NCI-H226 (cell line): ENCODE data around the gene MTUS2.

ENCODE experiments used
- DNase-seq: peaks from one replicate; pipeline ENCODE4 v3.0.0-alpha.2; 2015

MTUS2 gene

DNA sequence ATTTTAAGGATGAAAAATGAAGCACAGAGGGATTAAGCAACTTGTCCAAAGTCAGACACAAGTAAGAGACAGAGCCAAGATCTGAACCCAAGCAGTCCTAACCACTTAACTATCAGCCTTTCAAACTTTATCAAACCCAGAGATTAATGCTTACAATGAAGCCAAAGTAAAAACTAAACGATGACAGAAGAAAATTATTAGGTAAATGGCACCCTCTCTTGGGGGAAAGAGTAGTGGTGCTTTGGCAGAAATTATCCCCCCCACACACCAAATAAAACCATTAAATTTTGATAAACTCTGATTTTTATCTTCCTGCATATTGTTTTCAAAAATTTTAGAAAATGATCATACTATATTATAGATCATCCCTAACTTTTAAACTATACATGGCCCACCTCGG lies 446.1 kb downstream of the MTUS2 start:
- no peak for DNase-seq

DNA sequence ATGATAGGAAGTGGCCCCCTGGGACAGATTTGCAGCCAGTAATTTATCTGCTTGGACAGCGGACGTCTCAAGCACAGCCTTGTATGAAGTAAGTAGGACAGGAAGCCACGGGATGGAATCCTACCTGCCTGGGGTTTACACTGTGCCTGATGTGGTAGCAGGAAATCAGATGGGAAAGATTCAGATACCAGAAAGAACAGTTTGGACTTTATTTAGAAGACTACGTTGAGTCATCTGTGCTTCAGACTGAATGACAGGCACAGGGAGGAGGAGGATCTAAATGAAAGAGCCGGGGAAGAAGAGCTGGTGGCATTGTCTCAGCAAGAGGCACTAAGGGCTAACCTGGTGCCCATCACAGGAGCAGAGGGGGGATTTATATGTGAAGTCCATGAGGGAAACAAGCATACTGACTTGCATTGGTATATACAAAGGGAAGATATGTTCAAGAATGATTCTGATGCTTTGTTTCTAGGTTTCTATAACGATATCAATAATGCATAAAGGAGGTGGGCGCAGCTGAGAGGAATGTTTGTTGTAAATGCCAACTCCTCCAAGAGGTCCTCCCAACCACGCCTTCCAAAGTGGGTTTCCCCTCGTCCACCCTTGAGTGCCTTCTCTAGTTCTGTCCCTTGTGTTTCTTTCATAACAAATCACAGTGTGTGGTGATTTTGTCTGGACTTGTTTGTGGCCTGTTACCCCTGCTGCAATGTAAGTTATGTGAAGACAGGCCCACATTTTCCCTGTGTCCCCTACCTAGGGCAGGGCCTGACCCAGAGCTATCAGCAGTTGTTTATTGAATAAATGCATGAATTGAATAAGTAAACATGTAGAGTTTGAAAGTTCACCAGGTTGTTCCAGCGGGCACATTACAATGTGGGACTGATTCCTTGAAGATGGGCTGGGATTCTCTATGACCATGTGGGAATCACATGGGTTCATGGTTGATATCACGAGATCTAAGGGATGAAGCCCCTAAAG lies 446.9 kb downstream of the MTUS2 start:
- no peak for DNase-seq

DNA sequence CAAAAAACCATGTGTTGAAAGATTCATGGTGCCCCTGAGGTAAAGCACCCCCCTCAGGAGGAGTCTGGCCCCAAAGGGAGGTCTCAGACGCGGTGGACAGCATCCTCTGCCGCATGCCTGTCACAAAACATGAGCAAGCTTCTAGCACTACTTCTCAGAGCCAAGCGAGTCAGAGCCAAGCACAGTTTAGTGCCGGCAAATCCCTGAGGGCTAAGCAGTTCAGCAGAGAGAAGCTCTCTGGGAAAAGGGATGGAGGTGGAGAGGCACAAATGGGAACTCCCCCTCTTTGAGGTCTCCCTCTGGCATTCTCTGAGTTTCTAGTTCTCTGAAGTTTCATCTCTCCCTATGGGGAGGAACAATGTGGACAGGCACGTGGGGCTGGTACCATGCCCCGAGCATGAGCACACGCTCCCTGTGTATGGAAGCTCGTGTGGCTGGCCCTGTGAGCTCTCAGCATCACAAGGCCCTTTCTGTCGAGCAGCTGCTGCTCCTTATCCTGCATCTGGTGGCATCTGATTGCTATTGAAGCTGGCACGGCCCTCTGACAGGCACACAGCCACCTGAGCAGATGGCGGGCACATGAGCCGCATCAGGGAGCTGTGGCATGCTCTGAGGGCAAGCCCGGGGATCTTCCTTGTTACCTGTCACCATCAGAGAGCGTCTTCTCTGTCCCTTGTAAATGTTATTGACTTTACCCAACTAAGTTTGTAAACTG lies 450.3 kb downstream of the MTUS2 start:
- DNase-seq: no peak

DNA sequence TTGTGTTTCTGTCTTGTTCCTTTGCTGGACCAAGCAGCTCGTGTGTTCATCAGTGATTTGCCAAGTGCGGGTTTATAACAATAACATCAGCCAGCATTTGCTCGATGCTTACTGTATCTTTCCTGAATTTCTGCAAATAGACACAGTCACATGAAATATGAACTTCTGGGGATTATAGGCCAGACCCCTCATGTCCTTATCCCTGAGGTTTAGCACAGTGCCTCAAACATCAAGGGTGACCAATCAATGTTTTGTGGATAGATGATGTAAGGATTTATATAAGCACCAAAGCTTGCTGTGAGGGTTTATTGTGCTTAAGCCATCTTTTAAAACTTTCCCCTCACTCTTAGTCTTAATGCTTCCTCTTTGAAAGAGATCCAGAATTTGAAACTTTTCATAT lies 451.5 kb downstream of the MTUS2 start:
- no peak for DNase-seq

DNA sequence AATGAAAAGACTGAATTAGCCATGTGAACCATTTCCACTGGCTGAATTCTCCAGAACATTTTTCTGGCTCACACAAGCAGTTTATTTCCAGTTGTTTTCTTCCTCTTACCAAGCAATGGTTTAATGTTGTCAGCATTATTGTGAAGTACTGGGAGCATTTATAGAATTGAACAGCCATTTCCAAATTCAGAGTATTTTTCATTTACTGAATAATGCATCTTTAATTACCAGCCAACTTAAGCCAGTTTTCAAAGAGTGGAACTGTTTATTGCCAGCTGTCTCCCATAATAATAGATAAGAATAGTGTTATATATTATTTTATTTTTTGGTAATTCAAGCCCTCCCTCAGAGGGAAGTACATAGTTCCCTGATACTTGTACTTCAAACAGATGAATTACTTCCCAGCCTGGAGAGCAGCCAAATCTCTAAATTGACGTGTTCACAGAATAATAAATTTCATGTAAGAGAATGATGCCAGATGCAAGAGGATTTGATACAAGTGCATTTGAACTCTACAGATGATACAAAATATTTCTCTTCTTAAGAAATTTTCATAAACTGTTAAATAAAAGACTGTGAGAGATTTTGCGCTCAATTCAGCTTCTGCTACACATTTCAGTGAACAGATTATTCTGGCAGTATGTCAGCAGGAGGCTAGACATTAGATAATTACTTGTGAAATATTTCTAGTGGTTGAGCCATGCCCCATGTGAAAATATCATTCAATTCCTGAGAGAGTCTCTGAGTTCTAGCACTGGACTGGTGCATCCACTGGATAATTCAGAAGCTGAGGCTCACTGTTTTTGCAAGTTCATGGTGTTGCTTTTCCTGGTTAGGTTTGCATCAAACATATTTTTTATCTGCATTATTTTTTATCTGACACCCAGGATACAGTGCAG lies 459.5 kb downstream of the MTUS2 start:
- no peak for DNase-seq

DNA sequence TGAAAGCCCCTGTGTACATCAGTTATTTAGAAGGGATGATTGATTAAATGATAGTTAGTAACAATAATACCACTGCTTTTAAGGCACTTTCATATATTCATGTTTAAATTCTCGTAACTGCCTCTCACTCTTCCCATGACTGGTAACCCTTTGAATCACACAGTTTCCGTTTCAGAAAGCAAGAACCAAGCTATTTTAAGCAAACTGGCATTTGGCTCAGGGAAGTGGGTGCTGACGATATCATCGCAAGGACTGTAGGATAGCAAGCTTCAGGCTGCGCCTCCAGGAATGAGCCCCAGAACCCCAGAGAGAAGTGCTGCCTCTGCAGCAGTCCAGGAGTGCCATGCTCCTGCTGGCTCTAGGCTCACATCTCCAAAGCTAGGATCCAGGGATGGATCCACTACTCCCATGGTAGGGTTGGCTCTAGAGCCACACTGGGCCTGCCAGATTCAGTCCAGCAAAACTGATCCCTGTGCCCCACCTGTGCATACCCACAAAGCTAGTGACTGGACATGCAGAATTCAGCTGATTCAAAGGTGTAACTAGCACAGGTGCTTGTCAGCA lies 461.9 kb downstream of the MTUS2 start:
- no peak for DNase-seq

DNA sequence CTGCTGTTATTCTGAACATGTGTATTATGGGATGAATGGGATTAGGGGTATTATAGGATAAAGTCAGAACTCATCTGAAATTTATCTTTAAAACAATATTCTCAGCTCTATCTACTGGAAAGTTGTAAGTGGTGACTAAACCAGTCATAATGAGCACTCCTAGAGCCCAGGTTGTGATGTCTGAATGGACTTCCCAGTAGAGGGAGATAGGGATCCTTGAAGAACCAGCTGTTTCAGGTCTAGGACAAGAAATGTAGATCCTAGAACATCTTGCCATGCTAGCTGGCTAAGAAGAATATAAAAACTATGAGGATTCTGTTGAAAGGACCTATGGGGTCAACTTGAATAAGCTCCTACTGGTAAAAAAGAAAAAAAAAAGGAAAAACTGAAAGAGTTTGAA lies 464.6 kb downstream of the MTUS2 start:
- DNase-seq: no peak

DNA sequence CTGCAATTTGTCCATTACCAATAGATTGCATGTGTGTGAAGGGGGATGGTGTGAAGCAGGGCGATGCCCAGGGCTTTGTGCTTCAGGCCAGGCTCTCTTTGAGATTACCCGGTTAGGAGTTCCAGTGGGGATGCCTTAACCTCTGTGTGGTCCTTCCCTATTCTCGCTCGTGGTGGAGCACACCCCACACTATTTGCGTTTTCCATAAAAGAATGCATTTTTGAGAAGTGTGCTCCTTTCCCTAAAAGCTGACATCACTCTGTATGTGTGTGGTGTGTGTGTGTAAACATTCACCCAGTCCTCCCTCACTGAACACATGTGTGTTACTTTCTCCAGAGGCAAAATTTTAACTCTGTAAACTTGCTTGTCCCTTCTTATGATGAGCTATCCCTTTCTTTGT lies 467.1 kb downstream of the MTUS2 start:
- no peak for DNase-seq

DNA sequence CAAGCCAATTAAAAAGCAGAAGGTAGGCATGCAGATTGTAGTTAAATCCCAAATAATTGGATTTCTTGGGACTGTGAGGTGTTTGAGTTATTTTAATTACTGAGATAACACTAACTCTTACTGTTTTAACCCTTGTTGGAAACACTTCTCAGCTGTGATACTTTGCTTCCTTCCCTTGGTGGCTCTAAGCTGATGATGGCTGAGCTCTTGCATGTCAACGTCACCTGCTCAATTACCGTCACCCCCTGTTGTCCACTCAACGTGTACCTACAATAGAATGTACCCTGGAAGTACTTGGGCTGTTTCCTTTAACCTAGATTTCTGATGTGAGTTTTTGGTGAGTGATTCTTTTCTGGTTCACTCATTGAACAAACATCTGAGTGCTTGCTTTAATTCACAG lies 471.9 kb downstream of the MTUS2 start:
- DNase-seq: no peak

DNA sequence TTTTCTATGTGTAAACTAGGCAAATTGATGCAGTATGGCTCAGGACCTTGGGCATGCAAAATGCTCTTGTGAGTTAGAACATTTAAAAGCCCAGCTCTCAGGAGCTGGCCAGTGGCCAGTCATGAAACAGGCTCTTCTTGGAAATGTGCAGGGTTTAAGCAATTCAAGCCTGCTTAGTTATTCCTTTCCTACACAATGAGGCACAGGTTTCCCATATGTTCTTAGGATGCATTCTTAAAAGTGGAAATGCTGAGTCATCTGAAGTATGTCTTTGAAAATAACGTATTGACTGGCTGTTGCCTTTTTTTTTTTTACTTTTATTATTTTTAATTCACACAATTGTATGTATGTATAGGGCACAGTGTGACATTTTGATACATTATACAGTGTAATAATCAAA lies 474.7 kb downstream of the MTUS2 start:
- no peak for DNase-seq

DNA sequence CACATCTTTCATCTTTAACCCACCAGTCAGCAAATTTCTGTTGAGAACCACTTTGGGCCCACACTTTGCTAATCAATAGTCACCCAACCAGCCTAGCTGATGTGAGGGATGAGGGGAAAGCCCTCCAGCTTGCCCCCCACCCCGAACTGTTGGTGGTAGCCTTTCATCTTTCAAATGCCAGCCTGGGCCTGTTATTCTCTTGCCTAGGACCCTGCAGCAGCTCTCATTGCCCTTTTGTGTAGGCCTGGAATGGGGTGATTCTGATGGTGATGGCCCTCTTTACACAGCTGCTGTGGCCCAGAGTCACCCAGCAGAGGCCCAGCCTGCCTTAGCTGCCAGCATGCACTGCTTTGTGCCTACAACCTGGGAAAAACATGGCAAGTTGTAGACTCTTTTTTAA lies 480.9 kb downstream of the MTUS2 start:
- no peak for DNase-seq

DNA sequence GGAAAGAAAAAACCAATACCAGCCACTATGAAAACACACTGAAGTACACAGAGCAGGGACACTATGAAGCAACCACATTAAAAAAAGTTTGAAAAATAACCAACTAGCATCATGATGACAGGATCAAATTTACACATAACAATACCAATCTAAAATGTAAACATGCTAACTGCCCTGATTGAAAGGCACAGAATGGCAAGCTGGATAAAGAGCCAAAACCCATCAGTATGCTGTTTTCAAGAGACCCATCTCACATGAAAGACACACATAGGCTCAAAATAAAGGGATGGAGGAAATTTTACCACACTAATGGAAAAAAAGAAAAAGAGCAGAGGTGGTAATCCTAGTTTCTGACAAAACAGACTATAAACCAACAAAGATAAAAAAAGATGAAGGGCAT lies 484.0 kb downstream of the MTUS2 start:
- DNase-seq: no peak

DNA sequence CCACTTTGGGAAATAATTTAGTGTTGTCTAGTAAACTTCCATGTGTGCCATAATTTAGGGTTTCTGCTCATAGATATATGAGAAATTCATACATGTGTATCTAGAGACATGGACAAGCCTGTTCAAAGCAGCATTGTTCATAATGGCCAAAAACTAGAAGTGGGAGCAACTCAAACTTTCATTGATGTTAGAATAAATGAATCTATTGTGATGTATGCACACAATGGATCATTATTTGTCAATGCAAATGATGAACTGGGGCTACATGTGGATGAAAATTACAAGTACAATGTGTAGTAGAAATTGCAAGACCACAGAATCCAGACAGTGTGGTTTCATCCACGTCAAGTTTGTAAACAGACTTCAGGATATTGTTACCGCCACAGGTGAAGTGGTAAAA lies 490.7 kb downstream of the MTUS2 start:
- DNase-seq: no peak

DNA sequence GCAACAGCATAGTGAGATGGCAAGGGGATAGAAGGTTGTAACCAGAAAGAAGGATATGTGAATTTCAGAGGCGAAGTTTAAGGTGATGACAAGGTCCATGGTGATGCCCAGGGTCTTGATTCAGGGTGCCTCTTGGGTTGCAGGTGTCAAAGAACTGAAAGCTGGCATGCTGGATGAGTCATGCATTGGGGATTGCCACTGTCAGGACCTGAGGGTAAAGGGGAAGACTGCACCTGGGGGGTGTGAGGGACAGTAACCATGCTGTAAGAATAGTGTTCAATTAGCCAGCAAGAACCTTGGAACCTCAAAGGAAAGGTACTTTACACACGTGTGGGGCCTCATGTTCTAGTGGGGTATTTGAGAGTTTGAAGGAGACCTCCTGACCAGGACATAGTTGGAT lies 495.7 kb downstream of the MTUS2 start:
- DNase-seq: no peak

DNA sequence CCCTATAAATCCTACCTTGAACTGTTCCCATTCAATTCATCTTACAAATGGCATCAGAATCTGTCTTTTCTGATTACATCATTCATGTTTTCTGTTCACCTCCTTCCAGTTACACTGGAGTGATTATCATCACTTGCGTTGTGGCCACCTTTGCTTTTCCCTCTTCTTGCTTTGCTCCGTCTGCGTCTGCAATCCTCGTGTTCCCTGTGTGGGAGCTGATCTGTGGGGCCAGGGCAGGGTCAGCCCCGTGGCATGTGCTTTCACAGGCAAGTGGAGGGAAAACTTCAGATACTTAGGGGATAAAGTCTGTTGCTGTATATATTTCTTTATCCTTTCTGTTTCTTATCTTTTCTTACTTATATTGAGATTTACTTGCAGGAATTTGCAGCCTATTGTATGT lies 497.7 kb downstream of the MTUS2 start:
- DNase-seq: no peak

DNA sequence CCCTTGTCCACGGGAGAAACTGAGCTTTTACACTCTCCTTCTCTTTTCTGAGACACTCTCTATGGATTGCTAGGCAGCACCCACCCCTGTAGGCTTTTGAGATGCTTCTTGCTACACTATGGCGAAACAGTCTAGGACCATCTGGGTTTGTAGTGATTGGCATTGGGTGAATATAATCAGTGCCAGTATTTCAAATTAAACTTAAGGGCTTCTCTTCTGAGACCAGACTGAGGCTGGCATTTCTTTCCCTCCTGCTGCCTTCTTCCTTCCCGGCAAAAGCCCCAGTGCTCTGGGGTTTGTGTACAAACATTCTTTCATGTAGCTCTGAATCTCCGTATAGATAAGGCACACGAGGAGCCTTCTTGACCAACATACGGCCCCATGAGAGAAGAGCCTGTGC lies 498.6 kb downstream of the MTUS2 start:
- DNase-seq: no peak

DNA sequence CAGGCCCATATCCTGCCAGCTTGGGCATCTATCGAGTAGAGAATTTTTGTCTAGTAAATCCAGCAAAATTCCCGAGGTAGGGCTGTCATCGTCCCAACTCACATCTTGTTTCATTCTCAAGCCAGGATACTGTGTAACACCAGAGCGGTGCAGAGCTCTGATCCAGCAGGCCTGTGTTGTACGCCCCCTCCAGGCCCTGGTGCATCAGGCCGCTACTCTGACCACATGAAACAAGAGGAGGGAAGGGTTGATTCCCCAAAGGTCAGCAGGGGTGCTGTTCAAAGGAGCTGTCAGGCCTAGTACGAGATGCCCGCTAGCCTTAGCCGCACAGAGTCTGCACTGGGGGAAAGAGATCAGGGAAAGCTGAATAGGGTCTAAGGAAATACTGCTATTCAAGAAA lies 499.3 kb downstream of the MTUS2 start:
- no peak for DNase-seq

DNA sequence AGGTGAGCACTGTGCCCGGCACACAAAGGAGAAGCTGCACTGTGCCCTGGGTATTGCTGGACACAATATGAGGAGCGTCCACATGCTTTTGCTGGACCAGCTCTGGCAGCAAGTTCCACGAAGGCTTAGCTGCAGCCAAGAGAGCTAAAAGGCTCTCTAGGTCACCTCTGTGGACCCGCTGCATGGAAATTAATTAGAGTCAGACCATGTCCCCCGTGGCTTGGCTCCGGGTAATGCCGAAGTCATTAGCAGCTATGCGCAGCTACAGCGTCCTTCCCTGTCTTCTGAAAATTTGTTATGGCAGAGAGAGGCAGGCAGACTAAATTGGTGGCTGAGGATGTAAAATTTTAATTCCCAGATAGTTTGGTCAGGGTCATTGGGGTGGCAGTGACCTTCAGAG lies 503.8 kb downstream of the MTUS2 start:
- no peak for DNase-seq

DNA sequence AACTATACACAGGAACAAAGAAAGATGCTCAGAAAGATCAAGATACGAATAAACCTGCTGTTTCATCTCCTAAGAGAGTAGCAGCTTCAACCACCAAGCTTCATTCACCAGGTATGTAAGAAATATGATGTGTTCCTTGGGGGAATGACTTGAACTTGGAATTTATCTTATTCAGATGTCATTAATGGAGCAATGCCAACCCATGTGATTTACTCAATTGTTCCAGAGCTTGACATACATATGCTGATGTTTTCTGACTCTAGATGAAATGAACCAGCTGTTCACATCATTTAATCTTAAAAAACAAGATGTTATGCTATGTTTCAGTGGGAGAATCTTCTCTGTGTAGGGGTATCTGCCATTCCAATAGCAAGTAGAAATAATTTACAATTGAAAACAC lies 504.5 kb downstream of the MTUS2 start:
- DNase-seq: no peak

DNA sequence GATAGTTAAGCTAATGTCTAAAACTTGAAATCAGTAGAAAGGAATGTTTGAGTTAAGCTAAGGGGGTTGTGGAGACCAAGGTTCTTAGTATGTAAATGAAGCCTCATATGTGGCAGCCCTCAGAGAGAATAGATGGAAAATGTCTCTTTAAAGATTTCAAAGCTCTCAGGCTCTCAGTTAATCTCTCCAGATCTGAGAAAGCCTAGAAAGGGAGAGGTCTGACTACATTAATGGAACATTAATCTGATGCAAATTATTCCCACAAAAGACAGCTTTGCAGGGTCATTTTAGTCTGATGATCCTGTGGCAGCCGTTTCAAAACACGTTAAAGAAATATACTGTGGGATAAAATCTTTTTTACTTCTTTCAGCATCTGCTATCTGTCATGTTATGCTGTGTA lies 508.4 kb downstream of the MTUS2 start:
- DNase-seq: no peak

DNA sequence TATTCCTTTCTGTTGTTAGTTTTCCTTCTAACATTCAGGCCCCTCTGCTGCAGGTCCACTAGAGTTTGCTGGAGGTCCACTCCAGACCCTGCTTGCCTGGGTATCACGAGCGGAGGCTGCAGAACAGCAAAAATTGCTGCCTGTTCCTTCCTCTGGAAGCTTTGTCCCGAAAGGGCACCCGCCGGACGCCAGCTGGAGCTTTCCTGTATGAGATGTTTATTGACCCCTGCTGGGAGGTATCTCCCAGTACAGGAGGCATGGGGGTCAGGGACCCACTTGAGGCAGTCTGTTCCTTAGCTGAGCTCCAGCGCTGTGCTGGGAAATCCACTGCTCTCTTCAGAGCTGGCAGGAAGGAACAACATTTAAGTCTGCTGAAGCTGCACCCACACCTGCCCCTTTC lies 516.2 kb downstream of the MTUS2 start:
- no peak for DNase-seq

DNA sequence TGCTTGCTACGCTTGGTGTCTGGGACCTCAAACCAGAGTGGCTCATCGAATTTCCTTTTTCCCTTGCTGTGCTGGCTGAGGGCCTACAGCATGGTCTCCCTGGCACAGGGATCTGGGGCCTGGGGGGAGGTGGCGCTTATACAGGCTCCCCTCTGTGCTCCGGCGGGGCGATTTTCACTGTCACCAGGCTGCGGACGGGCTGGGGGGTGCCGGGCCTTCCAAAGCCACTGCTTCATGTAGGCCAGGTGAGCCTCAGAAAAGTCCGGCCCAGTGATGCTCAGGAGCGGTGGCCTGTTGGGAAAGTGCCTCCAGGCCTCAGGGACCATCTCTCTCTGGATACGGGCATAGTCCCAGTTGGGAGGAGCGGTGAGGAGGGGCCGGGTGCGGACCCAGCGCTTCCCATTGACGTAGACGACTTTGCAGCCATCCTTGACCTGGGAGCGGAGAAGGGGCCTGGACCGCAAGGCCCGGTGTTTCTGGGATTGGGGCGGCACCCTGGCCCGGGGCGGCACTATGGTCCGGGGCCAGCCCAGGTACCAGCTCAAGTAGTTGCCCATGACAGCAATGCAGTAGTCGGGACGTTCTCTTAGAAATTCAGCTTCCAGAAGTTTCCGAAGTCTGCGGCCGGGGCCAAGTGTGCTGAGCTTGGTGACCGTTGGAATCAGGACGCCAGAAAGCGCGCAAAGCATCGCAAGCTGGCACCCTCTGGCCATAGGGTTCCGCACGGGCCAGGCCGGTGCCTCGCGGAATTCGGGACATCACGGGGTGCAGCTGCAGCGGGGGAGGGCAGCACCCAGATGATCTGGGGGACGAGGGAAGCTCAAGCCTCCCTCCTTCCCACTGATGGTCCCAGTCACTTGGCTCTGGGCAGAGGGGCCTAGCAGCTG lies 519.5 kb downstream of the MTUS2 start:
- no peak for DNase-seq
